GM12872 (cell line): ENCODE measurements around the gene FMO1.

Experiments used
- TF ChIP-seq, protein P1 (sequence below): IDR thresholded peaks from 3 replicates; pipeline ENCODE4 v1.5.1; 2011; ENCODE audit warnings: low read depth, mild to moderate bottlenecking, low read length, moderate library complexity; ENCODE audit not compliant: insufficient read depth

The FMO1 gene

DNA sequence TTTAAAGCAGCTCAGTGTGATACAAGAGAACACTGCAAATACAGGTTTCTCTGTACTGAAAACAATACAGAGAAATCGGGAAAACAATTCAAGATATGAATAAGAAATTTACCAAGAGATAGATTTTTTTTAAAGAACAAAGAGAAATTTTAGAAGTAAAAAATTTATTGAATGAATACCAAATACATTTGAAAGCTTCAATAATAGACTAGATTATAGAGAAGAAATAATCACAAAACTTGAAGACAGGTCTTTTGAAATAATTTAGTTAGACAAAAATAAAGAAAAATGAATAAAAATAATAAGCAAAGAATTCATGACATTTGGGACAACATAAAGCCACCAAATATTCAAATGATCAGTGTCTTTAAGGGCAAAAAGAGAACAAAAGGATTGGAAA is 52.1 kb downstream of the FMO1 start:
- TF ChIP-seq, protein P1, sequence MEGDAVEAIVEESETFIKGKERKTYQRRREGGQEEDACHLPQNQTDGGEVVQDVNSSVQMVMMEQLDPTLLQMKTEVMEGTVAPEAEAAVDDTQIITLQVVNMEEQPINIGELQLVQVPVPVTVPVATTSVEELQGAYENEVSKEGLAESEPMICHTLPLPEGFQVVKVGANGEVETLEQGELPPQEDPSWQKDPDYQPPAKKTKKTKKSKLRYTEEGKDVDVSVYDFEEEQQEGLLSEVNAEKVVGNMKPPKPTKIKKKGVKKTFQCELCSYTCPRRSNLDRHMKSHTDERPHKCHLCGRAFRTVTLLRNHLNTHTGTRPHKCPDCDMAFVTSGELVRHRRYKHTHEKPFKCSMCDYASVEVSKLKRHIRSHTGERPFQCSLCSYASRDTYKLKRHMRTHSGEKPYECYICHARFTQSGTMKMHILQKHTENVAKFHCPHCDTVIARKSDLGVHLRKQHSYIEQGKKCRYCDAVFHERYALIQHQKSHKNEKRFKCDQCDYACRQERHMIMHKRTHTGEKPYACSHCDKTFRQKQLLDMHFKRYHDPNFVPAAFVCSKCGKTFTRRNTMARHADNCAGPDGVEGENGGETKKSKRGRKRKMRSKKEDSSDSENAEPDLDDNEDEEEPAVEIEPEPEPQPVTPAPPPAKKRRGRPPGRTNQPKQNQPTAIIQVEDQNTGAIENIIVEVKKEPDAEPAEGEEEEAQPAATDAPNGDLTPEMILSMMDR, result no peak

DNA sequence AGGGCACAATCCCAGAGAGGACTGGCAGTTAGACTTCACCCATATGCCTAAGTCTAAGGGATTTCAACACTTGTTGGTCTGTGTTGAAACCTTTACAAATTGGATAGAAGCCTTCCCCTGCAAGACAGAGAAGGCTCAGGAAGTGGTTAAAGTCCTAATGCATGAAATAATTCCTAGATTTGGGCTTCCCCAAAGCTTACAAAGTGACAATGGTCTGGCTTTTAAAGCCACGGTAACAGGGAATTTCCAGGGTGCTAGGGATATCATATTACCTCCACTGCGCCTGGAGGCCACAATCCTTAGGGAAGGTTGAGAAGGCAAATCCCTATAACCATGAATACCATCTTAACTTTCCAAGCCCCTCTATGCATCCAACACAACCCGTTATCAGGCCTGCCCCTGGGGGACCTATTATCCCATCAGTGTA is 62.4 kb downstream of the FMO1 start:
- TF ChIP-seq, protein P1, result no peak

DNA sequence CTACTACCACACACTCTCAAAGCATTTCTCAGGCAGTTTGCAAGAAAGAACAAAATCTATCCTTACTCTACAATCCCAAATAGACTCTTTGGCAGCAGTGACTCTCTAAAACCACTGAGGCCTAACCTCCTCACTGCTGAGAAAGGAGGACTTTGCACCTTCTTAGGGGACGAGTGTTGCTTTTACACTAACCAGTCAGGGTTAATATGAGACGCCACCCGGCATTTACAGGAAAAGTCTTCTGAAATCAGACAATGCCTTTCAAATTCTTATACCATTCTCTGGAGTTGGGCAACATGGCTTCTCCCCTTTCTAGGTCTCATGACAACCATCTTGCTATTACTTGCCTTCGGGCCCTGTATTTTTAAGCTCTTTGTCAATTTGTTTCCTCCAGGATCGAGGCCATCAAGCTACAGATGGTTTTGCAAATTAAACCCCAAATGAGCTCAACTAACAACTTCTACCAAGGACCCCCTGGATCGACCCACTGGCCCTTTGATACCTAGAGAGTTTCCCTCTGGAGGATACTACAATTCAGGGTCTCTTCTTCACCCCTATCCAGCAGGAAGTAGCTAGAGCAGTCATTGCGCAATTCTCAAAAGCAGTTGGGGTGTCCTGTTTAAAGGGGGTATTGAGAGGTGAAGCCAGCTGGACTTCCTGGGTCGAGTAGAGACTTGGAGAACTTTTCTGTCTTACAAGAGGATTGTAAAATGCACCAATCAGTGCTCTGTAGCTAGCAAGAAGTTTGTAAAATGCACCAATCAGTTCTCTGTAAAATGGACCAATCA is 63.7 kb downstream of the FMO1 start:
- TF ChIP-seq, protein P1, result no peak

DNA sequence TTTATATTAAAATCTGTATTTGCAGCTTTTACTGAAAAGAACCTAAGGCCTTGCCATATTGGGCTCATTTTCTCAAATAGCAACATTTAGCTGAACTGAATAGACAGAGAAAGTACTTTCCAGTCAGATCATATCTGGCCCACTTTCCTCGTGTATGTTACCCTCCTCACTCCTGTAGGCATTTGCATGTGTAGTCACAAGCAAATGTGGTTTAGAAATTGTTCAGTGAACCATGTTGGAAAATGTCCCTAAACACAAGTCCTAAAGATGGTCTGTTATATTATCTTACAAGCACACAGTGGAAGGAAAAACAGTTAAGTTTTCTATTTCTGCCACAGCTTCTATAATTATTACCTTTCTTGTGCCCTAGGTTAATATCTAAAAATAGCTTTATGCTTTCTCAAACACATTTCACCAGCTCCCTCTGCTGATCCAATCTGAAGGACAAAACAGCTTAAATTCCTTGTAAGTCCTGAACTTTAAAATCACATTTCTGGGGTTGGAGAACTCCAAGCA is 65.1 kb downstream of the FMO1 start:
- TF ChIP-seq, protein P1, result no peak

DNA sequence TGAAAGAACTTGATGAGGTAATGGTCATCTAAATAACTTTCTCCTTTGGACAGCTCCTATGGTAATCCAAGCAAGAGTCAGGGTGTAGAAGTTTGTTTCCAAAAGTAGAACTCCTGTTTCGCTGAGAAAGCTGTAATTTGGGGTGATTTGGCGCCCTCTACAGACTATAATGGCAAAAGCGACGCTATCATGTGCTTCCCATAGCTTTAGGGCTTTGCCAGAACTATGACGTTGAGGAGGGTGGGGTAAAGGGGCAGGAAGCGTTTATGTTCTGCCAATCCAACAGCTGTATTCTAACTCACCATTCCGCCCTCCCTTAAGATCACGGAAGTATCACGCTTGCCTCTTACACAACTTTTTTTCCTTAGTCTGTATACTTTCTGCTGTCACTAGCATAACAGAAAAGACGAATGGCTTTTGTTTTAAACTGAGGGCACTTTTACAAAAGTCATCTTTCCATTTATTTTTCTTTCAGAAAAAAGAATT is 65.6 kb downstream of the FMO1 start, which contains the start of gene FMO4:
FMO4 (plus strand) TSS at position 349 of the 486 bp plus-strand sequence. CDS start 5,643 bp downstream, outside the sequence.
- TF ChIP-seq, protein P1, result peak; percentile 80

DNA sequence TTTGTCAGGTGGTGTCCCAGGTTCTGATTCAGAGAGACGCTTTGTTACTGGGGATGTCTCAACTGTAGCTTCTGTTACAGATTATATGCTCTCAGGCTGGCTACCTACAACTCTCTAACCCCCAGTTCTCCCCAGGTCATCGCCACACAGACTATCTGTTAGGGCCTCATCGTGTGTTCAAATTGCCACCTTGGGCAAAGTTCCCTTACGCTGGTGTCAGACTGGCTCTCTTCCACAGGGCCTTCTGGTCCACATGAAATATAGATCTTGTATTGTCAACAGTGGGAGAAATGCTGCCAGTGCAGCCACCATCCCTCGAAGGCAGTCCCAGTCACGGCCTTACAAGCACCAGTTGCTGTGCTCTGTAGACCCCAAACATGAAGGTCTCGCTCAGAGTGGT is 81.0 kb downstream of the FMO1 start:
- TF ChIP-seq, protein P1, result no peak

DNA sequence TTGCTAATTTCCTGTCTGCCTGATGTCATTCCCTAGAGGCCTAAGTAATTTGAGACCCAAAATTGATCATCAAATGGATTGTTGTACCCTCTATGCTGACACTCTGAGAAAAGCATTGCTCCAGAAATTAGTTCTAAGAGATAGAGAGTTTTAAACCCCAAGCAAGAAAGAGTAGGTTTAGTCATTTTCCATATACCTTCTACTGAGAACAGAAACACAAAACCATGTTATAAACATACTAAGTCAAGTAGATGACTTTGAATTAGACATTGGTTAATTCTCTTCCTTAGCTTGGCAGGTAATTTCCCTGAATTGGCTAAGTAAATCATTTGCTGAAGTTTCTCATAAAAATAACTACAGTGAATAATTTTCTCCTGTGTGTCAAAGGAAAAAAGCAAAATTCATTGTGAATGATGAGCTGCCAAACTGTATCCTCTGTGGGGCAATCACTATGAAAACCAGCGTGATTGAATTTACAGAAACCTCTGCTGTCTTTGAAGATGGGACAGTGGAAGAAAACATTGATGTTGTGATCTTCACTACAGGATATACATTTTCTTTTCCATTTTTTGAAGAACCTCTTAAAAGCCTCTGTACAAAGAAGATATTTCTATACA is 85.8 kb downstream of the FMO1 start:
- TF ChIP-seq, protein P1, result no peak
